Activated CD8-positive, alpha-beta memory T cell treated with anti-CD3 and anti-CD28 coated beads for 36 hours (primary cell): ENCODE data around the gene ZFR2. TPM values are rescaled to one million over a fixed set of nuclear protein-coding genes. Genes with fewer than 3 reads are reported as not detected.
"Not testable (repeated sequence)": the region's sequence is repeated elsewhere in the genome, so short reads cannot be mapped to it uniquely, and the experiment has no call there.

Experiments
- CTCF ChIA-PET: fragments of 350-600 bp; sonication (Branson Sonifier 250); formaldehyde crosslinking; loops from one replicate; lab custom pipeline; 2021; ENCODE audit warnings: antibody characterized with exemption; lab: Charles Lee
- POLR2A ChIA-PET: fragments of 350-600 bp; sonication (Branson Sonifier 250); formaldehyde crosslinking; loops from one replicate; lab custom pipeline; 2021; ENCODE audit warnings: antibody characterized with exemption; lab: Charles Lee
- total RNA-seq, 2 experiments: library from RNA; stranded (reverse); gene quantifications; one replicate each; pipeline ENCODE4 v1.2.3, GENCODE V29; 2021

ZFR2 gene
- total RNA-seq, 2 experiments from 2014 or later = 0.69 to 1.0 TPM

DNA sequence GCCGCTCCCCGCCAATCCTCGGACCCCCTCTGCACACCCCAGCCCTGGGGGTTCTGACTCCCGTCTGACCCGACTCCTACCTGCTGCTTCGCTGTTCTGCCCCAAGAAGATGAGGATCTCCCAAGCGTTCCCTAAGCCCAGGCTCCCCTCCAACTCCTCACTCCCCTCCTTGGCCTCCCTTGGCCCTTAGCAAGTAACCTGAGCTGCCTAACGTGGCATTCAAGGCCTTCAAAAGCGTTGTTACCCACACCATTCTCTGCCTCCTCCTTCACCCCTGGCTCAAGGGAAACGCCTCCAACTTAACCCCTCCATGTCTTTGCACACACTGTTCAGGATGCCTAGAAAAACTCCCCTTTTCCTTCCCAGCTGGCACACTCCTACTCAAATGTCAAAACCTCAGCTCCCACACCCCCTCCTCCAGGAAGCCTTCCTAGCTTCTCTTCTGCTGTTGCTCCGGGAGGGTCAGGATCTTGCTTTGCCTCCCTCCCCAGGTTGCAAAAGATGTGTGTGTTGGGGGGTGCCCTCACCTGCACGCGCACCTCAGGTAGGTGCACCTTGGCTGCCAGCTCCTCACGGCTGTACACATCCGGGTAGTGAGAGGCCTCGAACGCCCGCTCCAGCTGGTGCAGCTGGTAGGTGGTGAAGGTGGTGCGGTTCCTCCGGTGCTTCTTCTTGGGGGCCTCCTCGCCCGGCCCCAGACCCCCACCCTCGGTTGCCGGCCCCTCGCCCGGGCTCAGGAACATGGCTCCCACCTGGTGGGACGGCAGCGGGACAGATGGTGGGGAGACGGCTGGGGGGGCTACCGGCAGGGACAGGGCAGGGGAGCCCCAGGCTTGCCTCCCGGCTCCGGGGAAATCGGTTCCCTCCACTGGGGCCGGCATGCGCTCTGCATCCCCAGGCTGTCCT is 97.6 kb downstream of the ZFR2 start:
- CTCF ChIA-PET = no interaction called here
- POLR2A ChIA-PET = interaction anchor here (0.6 kb wide), 1 partner anchor 214 kb away, joined by 3 read pairs; no protein-coding TSS in a partner anchor

DNA sequence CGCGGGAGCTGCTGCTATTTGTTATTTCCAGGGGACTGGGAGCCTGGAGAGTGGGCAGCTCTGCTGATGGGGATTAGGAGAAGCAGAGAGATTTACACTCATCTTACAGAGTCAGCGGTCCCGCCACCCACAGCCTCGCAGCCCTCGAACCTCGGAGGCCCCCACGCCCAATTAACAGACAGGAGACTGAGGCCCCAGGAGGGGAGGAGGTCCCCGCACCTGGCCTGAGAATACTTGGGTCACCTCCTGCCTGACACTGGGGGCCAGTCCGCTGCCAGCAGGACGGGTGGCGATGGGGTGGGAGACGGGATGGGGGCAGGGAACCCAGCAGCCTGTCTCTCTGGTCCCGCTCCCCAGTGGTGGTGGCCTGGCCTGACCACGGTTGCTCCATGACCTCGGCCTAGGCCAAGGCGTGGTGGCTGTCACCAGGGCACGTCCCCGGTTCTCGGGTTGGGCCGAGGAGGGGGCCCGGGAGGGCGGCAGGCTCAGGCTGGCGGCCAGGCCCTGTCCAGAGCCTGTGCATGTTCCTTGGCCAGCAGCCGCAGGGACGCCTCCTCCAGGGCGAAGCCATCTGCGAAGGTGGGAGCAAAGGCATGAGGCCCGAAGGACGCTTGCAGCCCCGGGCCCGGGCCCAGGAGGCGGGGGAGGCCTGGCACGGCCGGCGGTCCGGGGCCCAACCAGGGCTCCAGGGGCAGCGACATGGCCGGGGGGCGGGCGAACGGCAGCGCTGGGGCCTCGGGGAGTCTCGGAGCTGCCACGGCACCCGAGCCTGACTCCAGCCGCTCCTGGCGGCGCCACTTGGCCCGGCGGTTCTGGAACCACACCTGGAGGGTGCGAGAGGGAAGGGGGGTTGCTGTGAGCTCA is 98.5 kb downstream of the ZFR2 start:
- CTCF ChIA-PET = no interaction called here
- POLR2A ChIA-PET = interaction anchor here (0.6 kb wide), 1 partner anchor 215 kb away, joined by 3 read pairs; no protein-coding TSS in a partner anchor

DNA sequence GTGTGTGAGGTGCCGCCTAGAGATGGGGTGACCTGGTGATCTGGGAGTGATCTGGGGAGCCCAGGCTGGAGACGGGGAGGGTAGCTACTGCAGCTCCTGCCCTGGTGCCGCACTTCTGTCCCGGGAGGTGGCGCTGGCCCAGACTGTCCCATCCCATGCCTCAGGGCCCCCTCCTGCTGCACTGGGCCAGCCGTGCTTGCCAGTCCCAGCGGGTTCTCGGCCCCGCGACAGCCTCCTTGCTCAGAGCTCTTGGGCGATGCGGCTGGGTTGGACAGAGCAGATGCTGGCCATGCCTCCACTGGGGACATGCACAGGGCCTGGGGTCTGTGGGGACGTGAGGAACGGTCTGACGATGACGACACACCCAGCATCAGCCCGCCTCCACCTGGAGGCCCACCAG is 99.3 kb downstream of the ZFR2 start:
- ChIA-PET CTCF (no interaction called here), POLR2A (no interaction called here)

DNA sequence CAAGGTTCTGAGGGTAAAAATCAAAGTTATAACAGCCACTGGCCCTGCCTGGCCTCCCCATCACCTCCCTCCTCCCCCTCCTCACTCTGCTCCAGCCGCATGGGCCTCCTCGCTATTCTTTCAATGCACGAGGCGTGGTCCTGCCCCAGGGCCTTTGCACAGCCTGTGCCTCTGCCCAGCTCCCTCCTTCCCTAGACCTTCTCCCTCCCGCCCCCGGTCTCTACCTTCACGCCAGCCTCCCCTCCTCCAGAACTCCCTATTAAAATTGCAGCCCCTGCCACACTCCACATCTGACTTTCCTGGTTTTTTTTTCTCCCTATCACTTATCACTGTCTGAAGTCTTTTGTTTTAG is 100.1 kb downstream of the ZFR2 start:
- ChIA-PET POLR2A (no interaction called here), CTCF (no interaction called here)

DNA sequence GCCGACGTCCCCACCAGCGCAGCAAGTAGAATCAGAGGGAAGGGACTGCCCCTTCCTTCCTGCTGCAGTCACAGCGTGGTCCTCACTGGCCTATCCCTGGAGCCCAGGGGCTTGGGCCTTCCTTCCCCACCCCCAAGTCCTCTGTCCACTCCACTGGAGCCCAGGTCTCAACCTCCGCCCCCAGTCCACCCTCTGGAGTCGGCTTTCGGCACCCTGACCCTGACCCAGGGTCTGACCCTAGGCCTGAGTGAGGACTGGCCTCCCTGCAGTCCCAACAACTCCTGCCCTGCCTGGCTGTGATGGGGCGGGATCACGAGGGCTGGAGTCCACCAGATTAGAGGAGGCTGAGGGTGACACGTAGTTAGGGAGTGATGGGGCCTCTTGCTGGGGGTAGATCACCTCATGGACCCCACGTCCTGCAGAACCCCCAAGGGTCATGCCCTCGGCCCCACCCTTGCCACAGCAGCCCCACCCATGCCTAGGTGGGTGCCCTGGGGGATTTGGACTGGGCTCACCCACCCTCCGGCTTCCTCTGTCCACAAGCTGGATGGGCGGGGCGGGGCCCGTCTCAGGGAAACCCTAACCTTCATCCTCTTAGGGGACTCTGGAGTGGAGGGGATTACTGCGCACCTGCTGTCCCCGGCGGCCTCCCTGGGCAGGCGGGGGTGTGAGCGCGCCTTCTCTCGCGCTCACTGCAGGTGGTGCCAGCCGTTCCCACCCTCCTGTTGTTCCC is 100.7 kb downstream of the ZFR2 start:
- POLR2A ChIA-PET = no interaction called here
- CTCF ChIA-PET = no interaction called here

DNA sequence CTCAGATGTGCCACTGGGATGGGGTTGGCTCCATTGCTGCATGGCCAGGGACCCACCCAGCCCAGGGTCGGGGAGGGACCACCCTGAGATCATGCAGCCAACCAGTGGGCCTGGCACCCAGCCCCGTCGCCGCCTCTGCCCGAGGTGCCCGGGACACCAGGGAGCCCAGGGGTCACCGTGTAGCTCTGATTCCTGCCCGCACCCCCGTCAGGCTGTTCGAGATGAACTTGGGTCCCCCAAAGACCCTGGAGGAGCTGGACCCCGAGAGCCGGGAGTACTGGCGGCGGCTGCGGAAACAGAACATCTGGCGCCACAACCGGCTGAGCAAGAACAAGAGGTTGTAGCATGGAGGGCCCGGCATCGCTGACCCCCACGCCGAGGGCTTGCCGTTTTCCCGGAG is 101.8 kb downstream of the ZFR2 start:
- ChIA-PET POLR2A (no interaction called here), CTCF (interaction anchor here (1.0 kb wide), 1 partner anchor 55 kb away, joined by 3 read pairs; no protein-coding TSS in a partner anchor)

DNA sequence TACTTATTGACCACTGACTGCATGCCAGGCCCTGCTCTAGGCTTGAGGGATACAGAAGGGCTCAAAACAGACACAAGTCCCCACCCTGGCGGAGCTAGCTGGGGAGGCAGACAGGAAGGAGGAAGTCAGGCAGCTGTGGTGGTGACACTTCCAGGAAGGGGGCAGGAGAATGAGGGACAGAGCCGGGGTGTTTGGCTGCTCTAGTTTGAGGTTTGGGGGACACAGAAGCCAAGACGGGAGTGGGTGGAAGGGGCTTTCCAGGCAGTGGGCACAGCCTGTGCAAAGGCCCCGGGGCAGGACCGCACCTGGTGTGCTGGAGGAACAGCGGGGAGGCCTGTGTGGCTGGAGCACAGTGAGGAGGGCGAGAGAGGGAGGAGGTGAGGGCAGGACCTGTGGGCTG is 102.3 kb downstream of the ZFR2 start:
- ChIA-PET CTCF (interaction anchor here (1.0 kb wide), 1 partner anchor 56 kb away, joined by 3 read pairs; no protein-coding TSS in a partner anchor), POLR2A (no interaction called here)

DNA sequence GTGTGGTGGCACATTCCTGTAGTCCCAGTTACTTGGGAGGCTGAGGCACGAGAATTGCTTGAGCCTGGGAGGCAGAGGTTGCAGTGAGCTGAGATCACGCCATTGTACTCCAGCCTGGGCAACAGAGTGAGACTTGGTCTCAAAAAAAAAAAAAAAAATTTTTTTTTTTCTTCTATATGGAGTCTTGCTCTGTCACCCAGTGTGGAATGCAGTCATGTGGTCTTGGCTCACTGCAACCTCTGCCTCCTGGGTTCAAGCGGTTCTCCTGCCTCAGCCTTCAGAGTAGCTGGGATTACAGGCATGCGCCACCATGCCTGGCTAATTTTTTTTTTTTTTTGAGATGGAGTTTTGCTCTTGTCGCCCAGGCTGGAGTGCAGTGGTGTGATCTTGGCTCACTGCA is 103.1 kb downstream of the ZFR2 start:
- ChIA-PET POLR2A (interaction anchor here (0.6 kb wide), 1 partner anchor 572 kb away, joined by 4 read pairs; no protein-coding TSS in a partner anchor), CTCF (interaction anchor here (1.0 kb wide), 1 partner anchor 57 kb away, joined by 3 read pairs; no protein-coding TSS in a partner anchor)

DNA sequence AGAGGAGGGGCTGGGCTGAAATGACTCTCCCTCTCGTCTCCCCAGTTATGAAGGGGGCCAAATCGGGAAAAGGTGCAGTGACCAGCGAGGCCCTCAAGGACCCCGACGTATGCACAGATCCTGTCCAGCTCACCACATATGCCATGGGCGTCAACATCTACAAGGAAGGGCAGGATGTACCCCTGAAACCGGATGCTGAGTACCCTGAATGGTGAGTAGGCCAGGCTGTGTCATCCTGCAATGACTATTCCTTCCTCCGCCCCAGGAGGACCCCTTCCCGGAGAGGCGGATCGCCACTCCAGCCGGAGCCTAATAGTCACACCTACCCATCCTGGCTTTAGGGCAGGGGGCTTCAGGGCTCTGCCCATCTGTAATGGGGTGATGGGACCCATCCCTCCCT is 103.7 kb downstream of the ZFR2 start:
- ChIA-PET CTCF (no interaction called here), POLR2A (no interaction called here)

DNA sequence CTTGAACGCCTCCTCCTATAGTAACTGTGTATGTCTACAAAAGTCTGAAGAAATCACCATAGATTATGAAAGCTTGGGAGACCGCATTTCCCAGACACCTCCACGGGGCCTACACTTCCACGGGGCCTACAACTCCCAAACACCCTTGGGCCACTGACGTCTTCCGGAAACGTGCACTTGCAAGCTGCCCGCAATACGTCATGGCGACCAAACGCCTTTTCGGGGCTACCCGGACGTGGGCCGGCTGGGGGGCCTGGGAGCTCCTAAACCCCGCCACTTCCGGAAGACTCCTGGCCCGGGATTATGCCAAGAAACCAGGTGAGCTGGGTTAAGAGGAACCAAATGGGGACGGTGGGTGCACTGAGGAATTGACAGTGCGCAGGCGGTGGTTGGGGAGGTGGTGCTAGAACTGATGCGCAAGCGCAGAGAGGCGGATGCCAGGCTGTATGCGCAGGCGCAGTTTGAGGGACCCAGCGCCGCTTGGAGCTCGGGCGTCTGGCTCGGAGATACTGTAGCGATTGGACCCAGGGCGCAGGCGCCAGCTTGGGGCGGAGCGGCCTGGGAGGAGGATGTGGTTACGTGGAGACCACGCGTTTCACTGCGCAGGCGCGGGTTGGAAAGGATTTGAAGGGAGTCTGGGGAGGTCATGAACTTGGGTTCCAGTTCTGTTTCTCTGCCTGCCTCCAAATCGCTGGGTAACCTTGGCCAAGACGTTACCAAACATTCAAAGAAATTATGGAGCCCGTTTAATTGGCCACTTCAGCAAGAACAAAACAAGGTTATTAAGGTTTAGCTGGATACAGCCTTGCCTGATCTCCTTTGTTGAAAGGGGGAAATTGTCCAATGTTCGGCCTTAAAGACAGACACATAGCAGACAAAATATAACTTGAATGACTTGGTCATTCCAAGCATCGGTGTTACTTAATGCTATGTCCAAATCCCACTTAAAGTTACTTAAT is 106.1 kb downstream of the ZFR2 start, which contains the start of gene MRPL54:
TSS of gene MRPL54 (plus strand) at position 182 of the 959 bp plus-strand sequence. CDS start at position 201, 19 bp downstream.
- POLR2A ChIA-PET = interaction anchor here (0.6 to 2.7 kb wide), 9 partner anchors 13 to 652 kb away, joined by 3 to 10 read pairs (median 4); partner anchors contain the start of gene EEF2

DNA sequence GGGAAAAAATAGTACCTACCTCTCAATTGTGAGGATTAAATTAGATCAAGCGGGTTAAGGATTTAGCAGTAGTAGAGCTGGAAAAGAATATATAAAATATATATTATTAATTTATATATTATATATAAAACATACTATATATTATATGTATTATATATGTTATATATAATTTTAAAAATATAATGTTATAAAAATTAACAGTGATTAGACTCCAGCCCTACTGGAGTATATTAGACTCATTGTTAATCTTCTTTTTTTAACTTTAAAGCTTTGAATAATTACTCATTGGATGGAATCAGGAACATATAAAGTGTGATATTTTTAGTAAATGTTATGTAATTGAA is 106.7 kb downstream of the ZFR2 start:
- CTCF ChIA-PET = interaction anchor here (0.6 to 4.5 kb wide), 9 partner anchors 19 to 377 kb away, joined by 3 to 29 read pairs (median 4); partner anchors contain the start of genes DAPK3 and MATK
- POLR2A ChIA-PET = interaction anchor here (0.6 to 2.7 kb wide), 8 partner anchors 14 to 652 kb away, joined by 3 to 10 read pairs (median 4); partner anchors contain the start of gene EEF2

More for the DNA sequence above, 106.1 kb downstream of the ZFR2 start, which contains the start of gene MRPL54:
- CTCF ChIA-PET = interaction anchor here (0.6 to 4.5 kb wide), 11 partner anchors 11 to 377 kb away, joined by 3 to 29 read pairs (median 4); partner anchors contain the start of genes DAPK3 and MATK

DNA sequence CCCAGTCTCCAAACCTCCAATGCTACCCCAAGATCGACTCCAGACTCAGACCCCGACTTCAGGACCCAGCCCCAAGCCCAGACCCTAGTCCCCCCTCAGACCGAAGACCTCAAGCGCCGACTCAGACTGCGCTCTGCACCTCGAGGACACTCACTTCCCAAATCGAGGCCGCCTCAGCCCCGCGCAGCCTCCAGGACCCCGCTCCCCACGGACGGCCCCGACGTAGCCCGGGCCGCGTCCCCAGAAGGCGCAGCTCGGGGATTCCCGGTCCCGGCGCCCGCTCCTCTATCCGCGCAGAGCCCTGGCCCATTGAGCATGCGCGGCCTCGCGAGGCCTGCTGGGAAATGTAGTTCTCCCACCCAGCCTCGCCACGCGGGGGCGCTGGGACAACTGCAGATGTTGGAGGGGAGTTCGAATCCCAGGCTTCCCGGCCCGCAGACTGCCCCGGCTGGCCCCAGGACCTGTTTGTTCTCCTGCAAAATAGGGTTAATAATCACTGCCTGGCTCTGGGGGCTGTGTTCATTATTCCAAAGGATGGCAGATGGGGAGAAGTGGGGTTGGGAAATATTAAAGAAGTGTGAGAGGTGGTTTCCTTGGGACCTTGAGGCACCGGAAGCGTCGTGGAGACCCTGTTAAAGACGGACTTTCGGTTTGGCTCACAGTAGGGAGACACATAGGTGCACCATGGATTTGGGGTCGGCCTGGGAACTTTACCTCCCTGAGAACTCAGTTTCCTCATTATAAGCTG is 107.3 kb downstream of the ZFR2 start, which contains the start of gene APBA3:
TSS of gene APBA3 (minus strand) at position 311 of the 748 bp plus-strand sequence. CDS start 1,428 bp downstream, outside the sequence.
- ChIA-PET POLR2A (interaction anchor here (0.6 to 2.7 kb wide), 6 partner anchors 14 to 653 kb away, joined by 3 to 10 read pairs (median 4); partner anchors contain the start of gene EEF2), CTCF (interaction anchor here (0.6 to 4.5 kb wide), 9 partner anchors 22 to 378 kb away, joined by 3 to 29 read pairs (median 4); partner anchors contain the start of genes DAPK3 and MATK)

DNA sequence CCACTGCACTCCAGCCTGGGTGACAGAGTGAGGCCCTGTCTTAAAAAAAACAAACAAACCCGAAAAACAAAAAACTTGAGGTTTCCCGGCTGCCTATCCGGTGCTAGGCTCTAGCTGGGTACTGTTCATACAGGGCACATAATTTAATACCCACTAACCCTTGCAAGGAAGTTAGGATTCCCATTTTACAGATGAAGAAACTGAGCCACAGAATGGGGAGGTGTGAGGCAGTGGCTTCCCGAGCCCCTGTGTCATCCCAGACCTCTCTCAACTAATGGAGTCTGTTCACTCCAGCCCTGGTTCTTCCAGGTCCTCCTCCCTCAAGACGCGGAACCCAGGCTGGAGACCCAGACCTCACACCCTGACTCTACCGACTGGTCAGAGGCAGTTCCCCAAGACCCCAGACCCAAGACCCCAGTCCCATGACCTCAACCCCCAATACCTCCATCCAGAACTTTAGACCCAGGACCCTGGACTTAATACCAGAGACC is 107.9 kb downstream of the ZFR2 start:
- POLR2A ChIA-PET = interaction anchor here (0.6 kb wide), 1 partner anchor 52 kb away, joined by 3 read pairs; no protein-coding TSS in a partner anchor
- CTCF ChIA-PET = interaction anchor here (0.6 to 4.5 kb wide), 2 partner anchors 61 to 227 kb away, joined by 8 to 29 read pairs; no protein-coding TSS in a partner anchor

DNA sequence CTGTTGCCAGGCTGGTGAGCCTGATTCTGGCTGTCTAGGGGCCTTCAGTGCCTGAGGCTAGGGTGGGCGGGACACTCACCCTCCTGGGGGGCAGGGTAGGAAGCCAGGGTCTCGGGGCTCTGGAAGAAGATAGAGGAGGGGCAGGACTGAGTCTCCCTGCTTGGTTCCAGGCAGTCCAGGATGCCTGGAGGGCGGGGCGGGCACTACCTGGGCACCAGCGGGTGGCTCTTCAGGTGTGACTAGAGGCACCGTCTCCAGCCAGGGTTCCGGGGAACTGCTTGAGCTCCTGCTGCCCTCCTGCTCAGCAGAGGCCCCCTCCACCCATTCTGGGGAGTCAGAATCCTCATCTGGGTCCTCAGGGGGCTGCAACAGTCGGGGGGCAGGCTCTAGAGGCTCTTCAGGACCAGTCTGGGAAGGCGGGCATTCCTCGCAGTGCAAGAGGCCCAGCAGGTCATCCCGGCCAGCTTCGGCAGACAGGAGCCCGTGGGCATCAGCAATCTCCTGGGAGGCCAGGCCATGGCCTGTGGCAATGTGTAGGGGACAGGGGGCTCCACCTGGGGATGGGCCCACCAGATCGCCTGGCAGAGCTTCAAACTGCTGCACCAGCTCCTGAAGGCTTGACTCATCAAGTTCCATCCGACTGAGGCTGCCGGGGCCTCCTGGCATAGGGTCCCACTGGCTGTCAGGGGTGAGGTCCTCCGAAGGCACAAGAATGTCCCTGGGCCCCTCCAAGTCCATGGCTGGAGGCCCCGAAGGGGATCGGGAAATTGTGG is 109.2 kb downstream of the ZFR2 start:
- POLR2A ChIA-PET = no interaction called here
- CTCF ChIA-PET = interaction anchor here (1.3 to 4.5 kb wide), 2 partner anchors 62 to 89 kb away, joined by 3 to 29 read pairs; no protein-coding TSS in a partner anchor

DNA sequence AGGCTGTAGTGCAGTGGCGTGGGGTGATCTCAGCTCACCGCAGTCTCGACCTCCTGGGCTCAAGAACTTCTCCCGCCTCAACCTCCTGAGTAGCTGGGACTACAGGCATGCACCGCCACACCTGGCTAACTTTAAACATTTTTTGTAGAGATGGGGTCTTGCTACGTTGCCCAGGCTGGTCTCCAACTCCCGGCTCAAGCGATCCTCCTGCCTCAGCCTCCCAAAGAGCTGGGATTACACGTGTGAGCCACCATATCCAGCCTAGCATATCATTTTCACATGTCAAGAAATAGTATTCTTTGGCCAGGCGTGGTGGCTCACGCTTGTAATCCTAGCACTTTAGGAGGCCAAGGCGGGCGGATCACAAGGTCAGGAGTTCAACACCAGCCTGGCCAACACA is 110.5 kb downstream of the ZFR2 start:
- CTCF ChIA-PET = interaction anchor here (0.6 to 1.8 kb wide), 2 partner anchors 25 to 273 kb away, joined by 3 to 5 read pairs; no protein-coding TSS in a partner anchor
- POLR2A ChIA-PET = not testable (repeated sequence)
